GM19468 (cell line): Measurements from ENCODE around the gene TECPR2.

Experiments used
- ATAC-seq: cut with Tn5 transposase; IDR thresholded peaks from one replicate; pipeline ENCODE4 v1.9.1; 2021; ENCODE audit warnings: mild to moderate bottlenecking, moderate library complexity, moderate number of reproducible peaks; ENCODE audit not compliant: unreplicated experiment; ENCODE audit errors: extremely low read depth

Gene TECPR2

DNA sequence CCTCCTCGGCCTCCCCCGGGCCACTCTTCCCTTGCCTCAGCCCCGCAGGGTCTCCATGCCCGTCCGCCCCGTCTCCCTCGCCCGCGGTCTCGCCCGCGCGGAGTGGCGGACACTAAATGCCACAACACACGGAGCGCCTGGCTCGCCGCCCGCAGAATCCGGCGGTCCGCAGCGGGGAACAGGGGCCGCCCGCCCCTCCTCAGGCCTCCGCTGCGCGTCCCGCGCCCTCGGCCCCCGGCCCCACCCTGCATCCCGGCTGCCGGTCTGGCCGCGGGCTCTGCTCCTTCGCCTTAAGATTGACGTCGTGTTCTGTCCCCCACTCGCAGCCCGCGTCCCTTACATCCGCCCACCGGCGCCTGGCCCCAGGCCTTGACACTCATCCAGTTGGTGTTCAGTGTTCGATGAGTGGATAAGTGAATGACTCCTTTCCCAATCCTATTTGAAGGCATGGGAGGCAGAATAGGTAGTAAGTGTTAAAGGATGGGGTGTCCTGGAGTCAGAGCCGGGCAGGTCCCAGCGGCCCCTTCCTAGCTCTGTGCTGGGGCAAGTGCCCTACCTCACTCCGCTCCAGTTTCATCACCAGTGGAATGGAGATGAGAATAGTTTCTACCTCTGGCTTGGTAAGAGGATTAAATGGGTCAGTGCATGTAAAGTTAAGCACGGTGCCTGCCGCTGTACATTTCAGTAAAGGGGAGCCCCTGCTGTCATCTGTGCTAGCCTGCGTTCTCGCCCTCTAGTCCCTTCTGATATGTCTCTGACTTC is 622 bp downstream of the TECPR2 start:
- ATAC-seq = no peak

- ATAC-seq = no peak
Observed at GRCh38 chr14:102370305-102370809, 7.6 kb downstream of the TECPR2 start.

DNA sequence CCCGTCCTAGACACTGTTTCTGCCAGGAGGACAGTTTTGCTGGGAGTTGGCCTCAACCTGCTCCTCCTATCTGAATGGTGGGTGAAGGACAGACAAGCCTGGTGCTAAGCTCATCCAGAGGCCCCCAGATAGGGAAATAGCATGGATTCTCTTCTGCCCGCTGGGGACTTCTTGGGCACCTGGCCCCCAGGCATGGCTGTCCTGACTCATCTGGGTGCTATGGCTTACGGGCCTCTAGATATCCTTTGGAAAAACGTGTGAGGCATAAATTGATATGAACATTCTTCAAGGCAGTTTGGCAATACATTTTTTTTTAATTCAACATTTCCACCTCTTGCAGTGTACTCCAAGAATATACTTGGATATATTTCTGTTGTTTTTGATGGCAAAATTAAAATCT is 8.6 kb downstream of the TECPR2 start:
- no peak for ATAC-seq

DNA sequence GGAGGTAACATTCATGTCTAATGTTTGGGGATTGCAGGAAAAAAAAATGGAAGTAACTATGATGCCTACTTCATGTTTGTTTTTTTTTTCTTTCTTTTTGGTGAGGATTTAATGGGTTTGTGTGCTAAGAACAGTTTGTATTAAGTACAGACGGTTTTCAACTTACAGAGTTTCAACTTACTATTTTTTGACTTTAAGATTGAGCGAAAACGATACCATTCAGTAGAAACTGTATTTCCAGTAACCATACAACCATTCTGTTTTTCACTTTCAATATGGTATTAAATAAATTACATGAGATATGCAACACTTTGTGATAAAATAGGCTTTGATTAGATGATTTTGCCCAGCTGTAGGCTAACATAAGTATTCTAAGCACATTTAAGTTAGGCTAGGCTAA is 10.4 kb downstream of the TECPR2 start:
- ATAC-seq = no peak

GRCh38 chr14:102374264-102374663 is 11.5 kb downstream of the TECPR2 start:
- ATAC-seq = no peak

DNA sequence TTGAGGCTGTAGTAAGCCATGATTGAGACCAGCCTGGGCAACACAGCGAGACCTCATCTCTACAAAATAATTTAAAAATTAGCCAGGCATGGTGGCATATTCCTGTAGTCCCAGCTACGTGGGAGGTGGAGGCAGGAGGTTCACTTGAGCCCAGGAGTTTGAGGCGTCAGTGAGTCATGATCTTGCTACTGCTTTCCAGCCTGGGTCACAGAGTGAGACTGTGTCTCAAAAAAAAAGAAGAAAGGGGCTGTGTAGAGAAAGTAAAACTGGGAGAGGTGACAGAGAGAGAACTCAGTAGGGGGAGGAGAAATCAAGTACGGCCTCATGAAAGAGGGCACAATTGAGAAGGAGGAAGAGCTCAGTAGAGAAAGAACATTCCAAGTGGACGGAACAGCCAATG is 12.4 kb downstream of the TECPR2 start:
- ATAC-seq = no peak

DNA sequence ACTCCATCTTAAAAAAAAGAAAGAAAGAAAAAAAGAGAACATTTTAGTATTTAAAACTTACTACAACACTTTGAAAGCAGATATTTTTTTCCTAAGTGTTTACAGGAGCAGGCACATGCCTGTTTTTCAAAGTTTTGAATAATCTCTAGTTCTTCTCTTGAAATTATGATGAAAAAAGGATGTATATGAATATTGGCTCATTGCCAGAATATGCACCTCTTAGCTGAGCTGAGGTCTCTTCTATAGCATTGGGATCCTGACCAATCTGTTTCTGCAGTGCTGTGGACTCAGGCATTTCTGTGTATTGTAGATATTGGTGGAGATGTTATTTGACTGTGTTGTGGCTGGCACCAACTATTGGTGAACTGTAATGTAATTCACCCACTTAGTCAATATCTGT is 15.0 kb downstream of the TECPR2 start:
- no peak for ATAC-seq

GRCh38 chr14:102378830-102379229 is 16.1 kb downstream of the TECPR2 start:
- no peak for ATAC-seq

DNA sequence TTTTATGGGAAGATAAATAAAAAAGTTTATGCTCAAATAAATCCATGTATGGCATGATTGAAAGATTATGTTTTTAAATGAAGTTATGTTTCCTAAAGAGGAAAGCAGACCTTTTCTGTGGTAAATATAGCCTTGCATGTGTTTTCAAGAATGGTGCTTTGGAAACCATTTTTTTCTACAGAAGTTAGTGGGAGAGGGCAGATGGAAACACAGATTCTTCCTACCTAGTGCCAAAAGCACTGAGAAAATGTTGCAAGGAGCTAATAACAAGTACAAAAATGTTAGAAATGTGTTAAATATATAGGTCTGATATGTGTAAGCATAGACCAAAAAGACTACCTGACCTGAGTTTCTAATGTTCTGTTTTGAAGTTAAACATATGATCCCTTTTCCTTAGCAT is 24.3 kb downstream of the TECPR2 start:
- no peak for ATAC-seq

GRCh38 chr14:102389246-102389645 is 26.5 kb downstream of the TECPR2 start:
- no peak for ATAC-seq

DNA sequence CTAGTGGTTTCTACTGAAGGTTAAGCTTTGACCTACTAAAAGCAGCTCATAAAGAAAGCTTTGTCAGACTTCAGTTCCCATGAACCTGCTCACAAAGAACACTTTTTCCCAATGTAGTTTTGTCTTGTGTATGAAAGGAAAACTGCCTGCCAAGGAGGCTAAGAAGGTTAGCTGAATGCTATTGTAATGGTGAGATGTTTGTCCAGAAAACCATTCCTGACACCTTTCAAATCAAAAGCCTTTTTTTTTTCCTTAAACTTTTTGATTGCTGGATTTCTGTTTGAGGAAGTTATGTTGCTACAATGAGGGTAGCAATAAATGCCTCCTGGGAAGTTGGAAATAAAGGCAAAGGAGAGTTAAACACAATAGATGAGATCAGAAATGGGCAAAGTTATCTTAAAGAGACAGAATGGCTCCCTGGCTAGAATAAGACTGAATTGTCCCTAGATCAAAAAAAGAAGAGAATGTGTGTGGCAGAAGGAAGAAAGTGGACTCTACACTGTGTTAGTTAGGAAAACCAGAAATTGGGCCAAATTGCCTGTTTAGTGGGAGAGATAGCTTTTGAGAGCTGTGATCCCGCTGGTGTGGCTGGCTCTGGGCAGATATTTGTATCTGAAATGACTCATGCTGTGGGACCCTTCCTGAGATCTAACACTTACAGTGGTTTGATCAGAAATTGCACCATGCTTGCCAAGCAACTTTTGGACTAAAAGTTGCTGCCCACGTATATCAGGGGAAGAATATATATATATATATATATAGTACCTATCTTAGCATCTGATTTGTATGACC is 27.5 kb downstream of the TECPR2 start:
- no peak for ATAC-seq

GRCh38 chr14:102392506-102392905 is 29.8 kb downstream of the TECPR2 start:
- ATAC-seq = no peak

DNA sequence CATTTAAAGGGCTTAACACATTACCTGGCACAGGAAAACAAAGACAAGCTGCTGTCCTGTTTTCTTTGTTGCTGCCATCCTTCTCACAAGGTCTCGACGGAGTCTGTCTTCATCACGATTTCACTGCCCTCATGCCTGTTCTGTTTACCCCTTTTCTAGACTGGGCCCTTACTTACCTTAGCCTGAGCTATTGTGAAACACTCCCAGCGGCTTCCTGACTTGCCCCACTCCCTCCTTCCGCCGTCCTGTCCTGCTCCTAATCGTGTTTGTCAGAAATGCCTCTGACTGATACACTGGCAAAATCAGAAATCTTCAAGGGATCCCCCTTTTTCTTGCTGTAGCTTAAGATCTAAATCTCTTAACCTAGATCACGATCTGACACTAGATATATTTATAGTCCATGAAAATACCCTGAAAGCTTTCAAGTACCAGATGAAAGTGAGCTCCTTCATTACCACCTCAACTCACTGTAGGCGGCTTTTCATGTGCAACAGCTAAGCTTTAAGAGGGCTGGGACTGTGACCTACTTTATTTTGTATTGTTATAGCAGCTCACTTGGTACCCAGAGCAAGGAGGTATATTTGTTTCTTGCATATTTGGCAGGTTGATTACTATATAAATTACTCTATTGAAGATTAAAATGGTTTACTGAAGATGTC is 32.1 kb downstream of the TECPR2 start:
- ATAC-seq = no peak

DNA sequence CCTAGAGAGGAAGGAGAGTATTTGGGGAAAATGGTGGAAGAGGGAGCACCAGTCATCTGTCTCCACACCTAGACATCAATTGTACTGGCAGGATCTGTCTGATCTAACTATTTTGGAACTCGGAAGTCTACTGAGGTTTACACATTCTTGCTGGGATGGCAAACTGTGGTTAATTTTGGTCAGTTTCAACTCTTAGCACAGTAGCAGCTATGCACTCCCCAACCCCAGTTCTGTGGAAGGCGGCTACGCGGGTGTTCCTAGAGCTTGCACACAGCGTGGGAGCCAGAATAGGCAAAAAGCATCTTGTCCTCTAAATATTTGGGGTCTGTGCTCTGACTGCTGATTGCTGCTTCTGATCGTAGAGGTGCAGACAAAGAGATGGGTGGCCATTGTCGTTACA is 33.8 kb downstream of the TECPR2 start:
- no peak for ATAC-seq

GRCh38 chr14:102403028-102403427 is 40.3 kb downstream of the TECPR2 start:
- no peak for ATAC-seq

- ATAC-seq = no peak
Observed at GRCh38 chr14:102407258-102407657, 44.5 kb downstream of the TECPR2 start.

DNA sequence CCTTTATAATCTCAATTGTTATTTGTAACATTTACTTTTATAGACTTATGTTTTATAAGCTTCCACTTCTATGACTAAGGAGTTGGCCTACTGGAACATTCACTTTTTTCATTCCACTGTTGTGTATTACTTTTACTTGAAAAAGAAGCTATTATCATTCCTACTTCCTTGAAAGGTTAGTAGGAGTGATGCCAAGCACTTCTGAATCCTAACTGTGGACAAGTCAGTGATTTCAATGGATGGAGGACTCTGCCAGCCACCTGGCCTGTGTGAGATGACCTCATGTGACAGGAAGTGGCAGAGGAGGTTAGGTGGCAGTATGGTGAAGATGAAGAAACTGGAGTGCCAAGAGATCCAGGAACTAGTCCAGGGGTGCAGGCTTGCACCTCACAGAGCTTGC is 46.0 kb downstream of the TECPR2 start:
- no peak for ATAC-seq

DNA sequence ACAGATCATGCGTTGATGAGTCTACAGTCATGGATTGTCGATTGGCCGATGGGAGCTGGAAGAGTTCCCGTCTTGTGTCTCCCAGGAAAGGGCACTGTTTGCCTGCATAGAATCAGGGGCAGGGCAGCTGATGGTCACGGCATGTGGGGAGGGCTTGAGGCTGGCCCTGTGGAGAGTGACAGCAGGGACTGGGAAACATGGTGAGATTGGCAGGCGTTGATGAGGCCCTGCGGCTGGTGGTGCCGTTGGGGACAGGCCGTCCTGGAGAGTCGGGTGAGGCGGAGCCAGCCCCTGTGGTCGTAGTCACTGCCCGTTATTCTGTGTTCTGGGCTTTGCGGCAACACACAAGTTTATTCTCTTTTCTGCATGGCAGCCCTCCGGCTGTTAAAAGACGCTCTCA is 52.9 kb downstream of the TECPR2 start:
- ATAC-seq = no peak

DNA sequence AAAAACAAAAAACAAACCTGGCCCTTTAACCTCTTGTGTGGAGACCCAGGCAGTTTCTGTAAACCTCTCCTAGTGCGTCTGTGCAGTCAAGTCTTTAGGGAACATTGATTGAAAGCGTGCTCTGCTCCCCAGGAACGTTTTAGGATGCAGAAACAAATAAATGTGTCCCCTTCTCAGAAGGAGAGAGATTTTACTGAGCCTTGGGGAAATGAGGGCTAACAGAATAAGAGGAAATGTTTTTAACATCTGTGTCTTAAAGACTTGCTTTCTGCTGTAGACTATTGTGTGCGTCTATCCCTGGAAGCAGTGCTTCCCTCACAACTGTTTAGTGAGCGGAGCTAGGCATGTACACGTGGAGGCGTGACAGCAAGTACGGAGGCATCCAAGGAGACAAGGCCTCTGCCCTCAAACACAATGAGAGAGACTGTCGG is 54.3 kb downstream of the TECPR2 start:
- no peak for ATAC-seq

DNA sequence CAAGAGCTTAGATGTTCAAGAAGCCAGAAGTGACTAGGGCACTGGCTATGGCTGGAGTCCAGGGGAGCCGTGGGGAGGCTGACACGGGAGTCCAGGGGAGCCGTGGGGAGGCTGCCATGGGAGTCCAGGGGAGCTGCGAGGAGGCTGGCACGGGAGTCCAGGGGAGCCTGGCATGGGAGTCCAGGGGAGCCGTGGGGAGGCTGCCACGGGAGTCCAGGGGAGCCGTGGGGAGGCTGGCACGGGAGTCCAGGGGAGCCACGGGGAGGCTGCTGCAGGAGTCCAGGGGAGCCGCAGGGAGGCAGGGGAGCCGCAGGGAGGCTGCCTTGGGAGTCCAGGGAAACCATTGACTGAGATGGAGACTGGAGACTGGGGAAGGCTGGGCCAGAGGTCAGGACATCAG is 54.9 kb downstream of the TECPR2 start:
- ATAC-seq = no peak
